Keratinocyte (primary cell): ENCODE data around the gene CACNA1C.

Source experiments
- EZH2 ChIP-seq: IDR thresholded peaks from one replicate; pipeline ENCODE4 v1.6.1; 2012; ENCODE audit warnings: inconsistent platforms, mild to moderate bottlenecking, low read length, moderate library complexity
- TF ChIP-seq, protein P1 (sequence below), 3 experiments: IDR thresholded peaks in 1 of 3; conservative IDR thresholded peaks in 1 of 3; optimal IDR thresholded peaks in 1 of 3; 2 replicates in 2 of 3; 3 replicates in 1 of 3; pipeline versions ENCODE3 to v1.5.1; 2011; ENCODE audit warnings: low read length in 3 of 3, mild to moderate bottlenecking in 3 of 3, moderate library complexity in 2 of 3, control low read depth in 1 of 3, inconsistent platforms in 1 of 3; ENCODE audit not compliant: insufficient read depth in 2 of 3; ENCODE audit errors: extremely low read depth in 1 of 3

DNA sequence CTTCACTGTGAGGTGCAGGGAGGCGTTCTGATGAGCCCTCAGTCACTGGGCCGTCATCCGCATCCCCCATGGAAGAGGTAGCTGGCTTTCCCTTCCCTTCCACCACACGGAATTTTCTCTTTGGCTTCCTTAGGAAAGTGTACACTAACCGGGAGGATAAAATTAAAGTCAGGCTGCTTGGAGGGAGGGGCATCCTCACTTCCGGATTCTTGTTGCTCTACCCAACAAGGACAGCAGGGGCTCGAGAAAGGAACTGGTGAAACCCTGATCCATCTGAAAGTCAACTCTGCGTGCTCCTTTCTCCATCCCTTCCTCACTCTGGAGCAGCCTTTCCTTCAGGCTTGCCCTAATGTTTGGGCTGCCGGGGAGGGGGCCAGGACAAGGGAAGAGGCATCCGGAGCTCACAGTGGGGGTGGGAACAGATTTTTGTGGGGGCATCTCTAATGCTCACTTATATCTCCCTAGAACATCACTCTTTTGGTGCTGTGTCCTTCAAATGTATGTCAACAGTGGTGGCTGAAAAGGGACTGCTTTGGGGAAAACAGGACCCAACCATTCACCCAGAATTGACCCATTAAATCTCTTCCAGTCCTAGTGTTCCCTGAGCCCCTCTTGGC, 640.6 kb downstream of the CACNA1C start:
- TF ChIP-seq, protein P1, sequence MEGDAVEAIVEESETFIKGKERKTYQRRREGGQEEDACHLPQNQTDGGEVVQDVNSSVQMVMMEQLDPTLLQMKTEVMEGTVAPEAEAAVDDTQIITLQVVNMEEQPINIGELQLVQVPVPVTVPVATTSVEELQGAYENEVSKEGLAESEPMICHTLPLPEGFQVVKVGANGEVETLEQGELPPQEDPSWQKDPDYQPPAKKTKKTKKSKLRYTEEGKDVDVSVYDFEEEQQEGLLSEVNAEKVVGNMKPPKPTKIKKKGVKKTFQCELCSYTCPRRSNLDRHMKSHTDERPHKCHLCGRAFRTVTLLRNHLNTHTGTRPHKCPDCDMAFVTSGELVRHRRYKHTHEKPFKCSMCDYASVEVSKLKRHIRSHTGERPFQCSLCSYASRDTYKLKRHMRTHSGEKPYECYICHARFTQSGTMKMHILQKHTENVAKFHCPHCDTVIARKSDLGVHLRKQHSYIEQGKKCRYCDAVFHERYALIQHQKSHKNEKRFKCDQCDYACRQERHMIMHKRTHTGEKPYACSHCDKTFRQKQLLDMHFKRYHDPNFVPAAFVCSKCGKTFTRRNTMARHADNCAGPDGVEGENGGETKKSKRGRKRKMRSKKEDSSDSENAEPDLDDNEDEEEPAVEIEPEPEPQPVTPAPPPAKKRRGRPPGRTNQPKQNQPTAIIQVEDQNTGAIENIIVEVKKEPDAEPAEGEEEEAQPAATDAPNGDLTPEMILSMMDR (optimal IDR thresholded peaks at IDR 0.05 in 1 of 3, IDR thresholded peaks at IDR 0.05 in 1 of 3, conservative IDR thresholded peaks at IDR 0.05 in 1 of 3; ENCODE audit: extremely low read depth in 1 of 3, insufficient read depth in 2 of 3, low read length in 3 of 3) = no peak
- TF ChIP-seq EZH2 = no peak
